T-helper 22 cell (primary cell): ENCODE data around the gene CES3.
"Not testable (repeated sequence)": the region's sequence is repeated elsewhere in the genome, so short reads cannot be mapped to it uniquely, and the experiment has no call there.

Source experiments
- DNase-seq: peaks from one replicate; pipeline ENCODE4 v3.0.0-alpha.2; 2020; ENCODE audit warnings: low read depth

The CES3 gene

GRCh38 chr16:66926961-66927436 lies 34.1 kb upstream of the CES3 start:
- no peak for DNase-seq

- DNase-seq: no peak
These were observed 33.0 kb upstream of the CES3 start for GRCh38 chr16:66927918-66928649.

GRCh38 chr16:66928702-66929388 lies 32.2 kb upstream of the CES3 start:
- no peak for DNase-seq

GRCh38 chr16:66930189-66930588 lies 30.9 kb upstream of the CES3 start:
- no peak for DNase-seq

- no peak for DNase-seq
These were observed 29.4 kb upstream of the CES3 start for GRCh38 chr16:66931665-66932064.

GRCh38 chr16:66932076-66932475 lies 29.0 kb upstream of the CES3 start:
- no peak for DNase-seq

- no peak for DNase-seq
These were observed 27.3 kb upstream of the CES3 start for GRCh38 chr16:66933776-66934137.

GRCh38 chr16:66934138-66934838 lies 26.8 kb upstream of the CES3 start, which contains the start of gene CIAO2B:
Gene CIAO2B, minus strand, starts transcription at chr16:66934402. Its CDS starts 38 bp downstream, at chr16:66934364.
- peak; percentile 84 for DNase-seq

GRCh38 chr16:66934839-66935313 lies 26.2 kb upstream of the CES3 start:
- not testable (repeated sequence) for DNase-seq

GRCh38 chr16:66935314-66936011 lies 25.6 kb upstream of the CES3 start, which contains the start of gene CES2:
Gene CES2, plus strand, starts transcription at chr16:66935516. Its CDS starts 120 bp downstream, at chr16:66935636.
- DNase-seq: no peak

GRCh38 chr16:66936462-66936861 lies 24.6 kb upstream of the CES3 start:
- no peak for DNase-seq

GRCh38 chr16:66936889-66937554 lies 24.0 kb upstream of the CES3 start:
- DNase-seq: no peak

GRCh38 chr16:66937725-66938337 lies 23.2 kb upstream of the CES3 start:
- no peak for DNase-seq

- no peak for DNase-seq
These were observed 21.7 kb upstream of the CES3 start for GRCh38 chr16:66939366-66939765.

- no peak for DNase-seq
These were observed 20.8 kb upstream of the CES3 start for GRCh38 chr16:66940236-66940635.

- DNase-seq: no peak
These were observed 18.1 kb upstream of the CES3 start for GRCh38 chr16:66942981-66943380.

- no peak for DNase-seq
These were observed 17.5 kb upstream of the CES3 start for GRCh38 chr16:66943426-66944053.

- no peak for DNase-seq
These were observed 17.0 kb upstream of the CES3 start for GRCh38 chr16:66944054-66944441.

- not testable (repeated sequence) for DNase-seq
These were observed 16.1 kb upstream of the CES3 start for GRCh38 chr16:66944971-66945370.

- DNase-seq: no peak
These were observed 15.1 kb upstream of the CES3 start for GRCh38 chr16:66945939-66946338.
